ENCODE data around the gene UQCRC2.
"Not testable (repeated sequence)": the region's sequence is repeated elsewhere in the genome, so short reads cannot be mapped to it uniquely, and the experiment has no call there.

The UQCRC2 gene

GRCh38 chr16:21952793-21953540 is at the start of gene UQCRC2:
TSS of gene UQCRC2 (plus strand) at chr16:21953361. CDS start at chr16:21953424, 63 bp downstream.
- peak; percentile 98 for DNase-seq

GRCh38 chr16:21932650-21933049 is 20.5 kb upstream of the UQCRC2 start:
- DNase-seq, result not testable (repeated sequence)

GRCh38 chr16:21933316-21933715 is 19.8 kb upstream of the UQCRC2 start:
- not testable (repeated sequence) for DNase-seq

GRCh38 chr16:21933790-21934189 is 19.4 kb upstream of the UQCRC2 start:
- not testable (repeated sequence) for DNase-seq

- DNase-seq, result not testable (repeated sequence)
Observed at GRCh38 chr16:21936216-21936615, 16.9 kb upstream of the UQCRC2 start.

GRCh38 chr16:21937336-21937829 is 15.8 kb upstream of the UQCRC2 start:
- DNase-seq, result no peak

GRCh38 chr16:21940570-21940969 is 12.6 kb upstream of the UQCRC2 start:
- no peak for DNase-seq

- no peak for DNase-seq
Observed at GRCh38 chr16:21943571-21943970, 9.6 kb upstream of the UQCRC2 start.

GRCh38 chr16:21946889-21947635 is 6.1 kb upstream of the UQCRC2 start:
- DNase-seq, result no peak

- no peak for DNase-seq
Observed at GRCh38 chr16:21949713-21950260, 3.4 kb upstream of the UQCRC2 start.

- no peak for DNase-seq
Observed at GRCh38 chr16:21950782-21951521, 2.2 kb upstream of the UQCRC2 start.

GRCh38 chr16:21952040-21952792 is 945 bp upstream of the UQCRC2 start:
- DNase-seq, result peak; percentile 54

- DNase-seq, result no peak
Observed at GRCh38 chr16:21953541-21953902, 361 bp downstream of the UQCRC2 start.

GRCh38 chr16:21957714-21958346 is 4.7 kb downstream of the UQCRC2 start:
- no peak for DNase-seq

GRCh38 chr16:21959050-21959449 is 5.9 kb downstream of the UQCRC2 start:
- no peak for DNase-seq

- DNase-seq, result no peak
Observed at GRCh38 chr16:21962475-21962874, 9.3 kb downstream of the UQCRC2 start.

GRCh38 chr16:21963887-21964286 is 10.7 kb downstream of the UQCRC2 start:
- no peak for DNase-seq

GRCh38 chr16:21964353-21964752 is 11.2 kb downstream of the UQCRC2 start:
- no peak for DNase-seq

GRCh38 chr16:21971856-21972255 is 18.7 kb downstream of the UQCRC2 start:
- no peak for DNase-seq

GRCh38 chr16:21973945-21974344 is 20.8 kb downstream of the UQCRC2 start:
- DNase-seq, result no peak

GRCh38 chr16:21980032-21980431 is 26.9 kb downstream of the UQCRC2 start:
- DNase-seq, result no peak

- DNase-seq, result no peak
Observed at GRCh38 chr16:21982108-21982507, 28.9 kb downstream of the UQCRC2 start.
